ENCODE measurements around the gene B3GNT9.

- no peak for TF ChIP-seq CHD2 (IDR thresholded peaks at IDR 0.05; ENCODE audit: low read length, partially characterized antibody)
- TF ChIP-seq FOSL2 (IDR thresholded peaks at IDR 0.05) = no peak
- no peak for TF ChIP-seq FOSL2 (CRISPR knock-in tag; IDR thresholded peaks at IDR 0.05)
- TF ChIP-seq REST (IDR thresholded peaks at IDR 0.05) = no peak
- TF ChIP-seq, protein P1, sequence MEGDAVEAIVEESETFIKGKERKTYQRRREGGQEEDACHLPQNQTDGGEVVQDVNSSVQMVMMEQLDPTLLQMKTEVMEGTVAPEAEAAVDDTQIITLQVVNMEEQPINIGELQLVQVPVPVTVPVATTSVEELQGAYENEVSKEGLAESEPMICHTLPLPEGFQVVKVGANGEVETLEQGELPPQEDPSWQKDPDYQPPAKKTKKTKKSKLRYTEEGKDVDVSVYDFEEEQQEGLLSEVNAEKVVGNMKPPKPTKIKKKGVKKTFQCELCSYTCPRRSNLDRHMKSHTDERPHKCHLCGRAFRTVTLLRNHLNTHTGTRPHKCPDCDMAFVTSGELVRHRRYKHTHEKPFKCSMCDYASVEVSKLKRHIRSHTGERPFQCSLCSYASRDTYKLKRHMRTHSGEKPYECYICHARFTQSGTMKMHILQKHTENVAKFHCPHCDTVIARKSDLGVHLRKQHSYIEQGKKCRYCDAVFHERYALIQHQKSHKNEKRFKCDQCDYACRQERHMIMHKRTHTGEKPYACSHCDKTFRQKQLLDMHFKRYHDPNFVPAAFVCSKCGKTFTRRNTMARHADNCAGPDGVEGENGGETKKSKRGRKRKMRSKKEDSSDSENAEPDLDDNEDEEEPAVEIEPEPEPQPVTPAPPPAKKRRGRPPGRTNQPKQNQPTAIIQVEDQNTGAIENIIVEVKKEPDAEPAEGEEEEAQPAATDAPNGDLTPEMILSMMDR (IDR thresholded peaks at IDR 0.05) = no peak
- TF ChIP-seq HES2 (IDR thresholded peaks at IDR 0.05) = no peak
- no peak for TF ChIP-seq HDAC2 (IDR thresholded peaks at IDR 0.05)
- no peak for TF ChIP-seq CHD4 (IDR thresholded peaks at IDR 0.05; ENCODE audit: borderline replicate concordance)
- TF ChIP-seq HMGXB4 (CRISPR knock-in tag; IDR thresholded peaks at IDR 0.05; ENCODE audit: borderline replicate concordance) = no peak
- TF ChIP-seq, protein P2, sequence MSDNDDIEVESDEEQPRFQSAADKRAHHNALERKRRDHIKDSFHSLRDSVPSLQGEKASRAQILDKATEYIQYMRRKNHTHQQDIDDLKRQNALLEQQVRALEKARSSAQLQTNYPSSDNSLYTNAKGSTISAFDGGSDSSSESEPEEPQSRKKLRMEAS (IDR thresholded peaks at IDR 0.05) = no peak
- TF ChIP-seq POLR2A (IDR thresholded peaks at IDR 0.05; ENCODE audit: low read length) = no peak
- TF ChIP-seq KDM5A (IDR thresholded peaks at IDR 0.05) = no peak
- TF ChIP-seq KDM1A (IDR thresholded peaks at IDR 0.05; ENCODE audit: low read depth) = no peak
Measured at GRCh38 chr16:67137605-67138004, 13.2 kb downstream of the B3GNT9 start.
